ENCODE data around the gene NNMT. TPM values are rescaled to one million over a fixed set of nuclear protein-coding genes. Genes with fewer than 3 reads are reported as not detected.

Gene NNMT
- total RNA-seq, 1 donor from 2014 or later = 394 TPM

GRCh38 chr11:114359342-114359741 lies 63.1 kb downstream of the NNMT start:
- H3K36me3 ChIP-seq (ENCODE audit: insufficient read depth, low read length) = no peaks in the 10 kb centered on the region
- H3K4me3 Mint-ChIP-seq (ENCODE audit: unreplicated experiment) = no peak overlapping the region
- peak overlapping the region; percentile 54 for H3K27ac ChIP-seq (ENCODE audit: low read depth, low read length)
- no peaks in the 10 kb centered on the region for H3K9me3 ChIP-seq (ENCODE audit: insufficient read depth, low read depth, low read length)
- H3K79me2 ChIP-seq (ENCODE audit: insufficient read depth, low read length) = no peaks in the 10 kb centered on the region
- H2AFZ ChIP-seq (ENCODE audit: low read depth, low read length) = peak overlapping the region; percentile 13
- no peak overlapping the region for H3K4me3 ChIP-seq (ENCODE audit: insufficient read depth, low read depth, low read length)
- no peaks in the 10 kb centered on the region for H4K20me1 ChIP-seq (ENCODE audit: insufficient read depth, low read length)
- no peak overlapping the region for H3K9ac ChIP-seq (ENCODE audit: low read length)
- peaks cover 5% of the 10 kb centered on the region for H3K4me1 ChIP-seq (ENCODE audit: insufficient read depth, low read length)
- no peak for FAIRE-seq
- H3K27me3 Mint-ChIP-seq (ENCODE audit: low read depth, unreplicated experiment) = no peaks in the 10 kb centered on the region
- no peaks in the 10 kb centered on the region for H3K36me3 Mint-ChIP-seq (ENCODE audit: low read depth, unreplicated experiment)
- peaks cover 4% of the 10 kb centered on the region for H3K4me1 Mint-ChIP-seq (ENCODE audit: low read depth, unreplicated experiment)
- H3K27ac Mint-ChIP-seq (ENCODE audit: unreplicated experiment) = no peak overlapping the region
- DNase-seq (ENCODE audit: low read depth) = no peak
- peak overlapping the region; percentile 3 for H3K4me2 ChIP-seq (ENCODE audit: low read length)
- no peaks in the 10 kb centered on the region for H3K27me3 ChIP-seq (ENCODE audit: insufficient read depth, low read length)
- H3K9me3 Mint-ChIP-seq (ENCODE audit: unreplicated experiment) = no peaks in the 10 kb centered on the region
- no peak for TF ChIP-seq CTCF (IDR thresholded peaks at IDR 0.05; ENCODE audit: insufficient read depth, low read depth, low read length)
- no peak for TF ChIP-seq EZH2 (IDR thresholded peaks at IDR 0.05; ENCODE audit: insufficient read depth, low read length)

DNA sequence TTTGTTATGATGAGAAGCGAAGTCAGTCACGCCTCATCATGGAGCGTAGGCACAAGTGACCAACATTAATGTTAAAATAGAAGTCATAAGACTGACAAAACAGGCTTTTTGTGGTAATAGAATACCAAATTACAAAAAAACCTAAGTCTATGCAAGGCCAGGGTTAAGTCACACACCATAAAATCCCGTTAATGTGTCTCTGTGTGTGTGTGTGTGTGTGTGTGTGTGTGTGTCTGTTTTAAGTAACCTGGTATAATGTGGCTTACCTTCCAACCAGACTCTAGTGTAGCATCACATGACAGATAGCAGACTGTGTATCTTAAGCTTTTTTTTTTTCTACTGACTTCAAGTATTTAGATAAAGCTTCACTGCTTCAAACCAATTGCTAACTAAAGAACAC lies 66.1 kb downstream of the NNMT start:
- Histone ChIP-seq H3K4me3 (ENCODE audit: insufficient read depth, low read depth, low read length) (no peak overlapping the region), H3K9me3 (ENCODE audit: insufficient read depth, low read depth, low read length) (no peaks in the 10 kb centered on the region), H3K27me3 (ENCODE audit: insufficient read depth, low read length) (no peaks in the 10 kb centered on the region), H3K27ac (ENCODE audit: low read depth, low read length) (no peak overlapping the region), H4K20me1 (ENCODE audit: insufficient read depth, low read length) (no peaks in the 10 kb centered on the region), H3K36me3 (ENCODE audit: insufficient read depth, low read length) (no peaks in the 10 kb centered on the region), H2AFZ (ENCODE audit: low read depth, low read length) (no peak overlapping the region), H3K9ac (ENCODE audit: low read length) (no peak overlapping the region), H3K4me1 (ENCODE audit: insufficient read depth, low read length) (peaks cover 22% of the 10 kb centered on the region), H3K4me2 (ENCODE audit: low read length) (no peak overlapping the region), H3K79me2 (ENCODE audit: insufficient read depth, low read length) (no peaks in the 10 kb centered on the region)
- no peaks in the 10 kb centered on the region for H3K36me3 Mint-ChIP-seq (ENCODE audit: low read depth, unreplicated experiment)
- no peaks in the 10 kb centered on the region for H3K9me3 Mint-ChIP-seq (ENCODE audit: unreplicated experiment)
- DNase-seq (ENCODE audit: low read depth) = no peak
- no peak overlapping the region for H3K27ac Mint-ChIP-seq (ENCODE audit: unreplicated experiment)
- no peak for FAIRE-seq
- H3K4me3 Mint-ChIP-seq (ENCODE audit: unreplicated experiment) = no peak overlapping the region
- TF ChIP-seq EZH2 (IDR thresholded peaks at IDR 0.05; ENCODE audit: insufficient read depth, low read length) = no peak
- H3K27me3 Mint-ChIP-seq (ENCODE audit: low read depth, unreplicated experiment) = no peaks in the 10 kb centered on the region
- peaks cover 22% of the 10 kb centered on the region for H3K4me1 Mint-ChIP-seq (ENCODE audit: low read depth, unreplicated experiment)

- Histone ChIP-seq H4K20me1 (ENCODE audit: insufficient read depth, low read length) (no peaks in the 10 kb centered on the region), H3K4me2 (ENCODE audit: low read length) (no peak overlapping the region), H3K27ac (ENCODE audit: low read depth, low read length) (no peak overlapping the region), H3K4me3 (ENCODE audit: insufficient read depth, low read depth, low read length) (no peak overlapping the region), H3K9ac (ENCODE audit: low read length) (no peak overlapping the region), H3K4me1 (ENCODE audit: insufficient read depth, low read length) (peaks cover 28% of the 10 kb centered on the region), H3K9me3 (ENCODE audit: insufficient read depth, low read depth, low read length) (no peaks in the 10 kb centered on the region), H3K79me2 (ENCODE audit: insufficient read depth, low read length) (no peaks in the 10 kb centered on the region), H2AFZ (ENCODE audit: low read depth, low read length) (no peak overlapping the region), H3K36me3 (ENCODE audit: insufficient read depth, low read length) (no peaks in the 10 kb centered on the region), H3K27me3 (ENCODE audit: insufficient read depth, low read length) (no peaks in the 10 kb centered on the region)
- DNase-seq (ENCODE audit: low read depth) (no peak), FAIRE-seq (no peak)
- TF ChIP-seq CTCF (IDR thresholded peaks at IDR 0.05; ENCODE audit: insufficient read depth, low read depth, low read length) (no peak), EZH2 (IDR thresholded peaks at IDR 0.05; ENCODE audit: insufficient read depth, low read length) (no peak)
- no peak overlapping the region for H3K4me3 Mint-ChIP-seq (ENCODE audit: unreplicated experiment)
- no peaks in the 10 kb centered on the region for H3K9me3 Mint-ChIP-seq (ENCODE audit: unreplicated experiment)
- peaks cover 27% of the 10 kb centered on the region for H3K4me1 Mint-ChIP-seq (ENCODE audit: low read depth, unreplicated experiment)
- no peak overlapping the region for H3K27ac Mint-ChIP-seq (ENCODE audit: unreplicated experiment)
- H3K27me3 Mint-ChIP-seq (ENCODE audit: low read depth, unreplicated experiment) = no peaks in the 10 kb centered on the region
- no peaks in the 10 kb centered on the region for H3K36me3 Mint-ChIP-seq (ENCODE audit: low read depth, unreplicated experiment)
Measured at GRCh38 chr11:114362958-114363357, 66.8 kb downstream of the NNMT start.

Other genes with a start within 250 kb of the NNMT start
- gene ZBTB16, start 236.7 kb upstream of the NNMT start, total RNA-seq = 0.36 and 0.50 TPM in 2 replicates
- 2.2 and 2.9 TPM in 2 replicates for gene C11orf71, start 104.1 kb downstream of the NNMT start, total RNA-seq
- gene RBM7, start 104.3 kb downstream of the NNMT start, total RNA-seq = 49.3 and 50.5 TPM in 2 replicates
- 179 and 181 TPM in 2 replicates for gene REXO2, start 143.1 kb downstream of the NNMT start, total RNA-seq